H1 (cell line): ENCODE results near the gene DPM2. TPM values are rescaled to one million over a fixed set of nuclear protein-coding genes. Genes with fewer than 3 reads are reported as not detected.

ENCODE experiments used
- CTCF ChIA-PET: fragments of 300-600 bp; sonication (Branson Sonifier 250); formaldehyde crosslinking; loops from one replicate; lab custom pipeline; 2021; ENCODE audit not compliant: partially characterized antibody; lab: Charles Lee
- POLR2A ChIA-PET: fragments of 300-600 bp; sonication (Branson Sonifier 250); formaldehyde crosslinking; loops from one replicate; lab custom pipeline; 2021; ENCODE audit warnings: inconsistent platforms; ENCODE audit not compliant: partially characterized antibody; lab: Charles Lee
- DNase-seq, 2 experiments: peaks; one replicate each; pipeline versions ENCODE4 v3.0.0 to v3.0.0-alpha.2; 2010 to 2022; ENCODE audit warnings: low spot score in 2 of 2, low read depth in 1 of 2, mixed read lengths in 1 of 2
- FAIRE-seq: peaks from 2 replicates; lab custom pipeline; 2011; peaks lifted over from hg19 to GRCh38; lab: Jason Lieb, UNC
- H2AFZ ChIP-seq: 2 replicates; pipeline ENCODE4 v1.8.1; 2012; ENCODE audit warnings: low read length, inconsistent platforms
- H2AK5ac ChIP-seq: 2 replicates; pipeline ENCODE4 v1.6.1; 2013; ENCODE audit warnings: low read depth, low read length
- H2BK120ac ChIP-seq: replicated peaks from 2 replicates; pipeline ENCODE3; 2013; ENCODE audit warnings: low read depth, low read length, inconsistent platforms
- H2BK12ac ChIP-seq: 2 replicates; pipeline ENCODE4 v1.6.1; 2013; ENCODE audit warnings: low read depth, low read length
- H2BK15ac ChIP-seq: 2 replicates; pipeline ENCODE4 v1.6.1; 2013; ENCODE audit warnings: low read length
- H2BK20ac ChIP-seq: 2 replicates; pipeline ENCODE4 v1.6.1; 2013; ENCODE audit warnings: low read length
- H2BK5ac ChIP-seq: 2 replicates; pipeline ENCODE4 v1.6.1; 2013; ENCODE audit warnings: low read depth, low read length
- H3K14ac ChIP-seq: 2 replicates; pipeline ENCODE4 v1.6.1; 2013; ENCODE audit warnings: inconsistent platforms; ENCODE audit not compliant: insufficient read length
- H3K18ac ChIP-seq: 2 replicates; pipeline ENCODE4 v1.6.1; 2013; ENCODE audit warnings: low read length; ENCODE audit errors: extremely low read depth
- H3K23ac ChIP-seq: 2 replicates; pipeline ENCODE4 v1.6.1; 2013; ENCODE audit warnings: inconsistent platforms; ENCODE audit not compliant: insufficient read length
- H3K23me2 ChIP-seq: 2 replicates; pipeline ENCODE4 v1.6.1; 2013; ENCODE audit warnings: low read depth, low read length
- H3K27ac ChIP-seq: 2 replicates; pipeline ENCODE4 v1.6.1; 2011; ENCODE audit warnings: low read depth, low read length, inconsistent platforms
- H3K27me3 ChIP-seq, 4 experiments: replicated peaks in 1 of 4; 1 replicate in 1 of 4; 2 replicates in 3 of 4; pipeline versions ENCODE4 v1.6.1 to v1.8.1; 2011 to 2013; ENCODE audit warnings: low read length in 3 of 4, mild to moderate bottlenecking in 3 of 4, inconsistent platforms in 2 of 4, mixed read lengths in 2 of 4, moderate library complexity in 1 of 4; ENCODE audit not compliant: control insufficient read depth in 3 of 4, insufficient read depth in 3 of 4; ENCODE audit errors: extremely low read depth in 1 of 4
- H3K36me3 ChIP-seq, 4 experiments: 2 replicates each; pipeline versions ENCODE4 v1.6.1 to v1.8.1; 2011 to 2013; ENCODE audit warnings: mild to moderate bottlenecking in 4 of 4, low read length in 3 of 4, moderate library complexity in 2 of 4, control low read depth in 1 of 4, inconsistent platforms in 1 of 4; ENCODE audit not compliant: insufficient read depth in 4 of 4, control insufficient read depth in 2 of 4
- H3K4ac ChIP-seq: replicated peaks from 2 replicates; pipeline ENCODE3; 2013; ENCODE audit warnings: low read length, low read depth, mixed read lengths, inconsistent platforms; ENCODE audit not compliant: insufficient read length
- H3K4me1 ChIP-seq, 4 experiments: replicated peaks in 1 of 4; 1 replicate in 1 of 4; 2 replicates in 3 of 4; pipeline versions ENCODE4 v1.6.1 to v1.8.1; 2011 to 2013; ENCODE audit warnings: low read length in 3 of 4, inconsistent platforms in 2 of 4, mixed read lengths in 1 of 4; ENCODE audit not compliant: insufficient read depth in 4 of 4, control insufficient read depth in 3 of 4
- H3K4me2 ChIP-seq, 2 experiments: 2 replicates each; pipeline versions ENCODE4 v1.6.1 to v1.8.1; 2011 to 2013; ENCODE audit warnings: low read depth in 2 of 2, low read length in 2 of 2, control low read depth in 1 of 2, inconsistent platforms in 1 of 2, mild to moderate bottlenecking in 1 of 2; ENCODE audit not compliant: insufficient read depth in 1 of 2
- H3K4me3 ChIP-seq, 4 experiments: fragments of 200-600, 300-600 bp in 1 of 4; sonication (generic), shearing (Covaris generic), sonication (Bioruptor Twin) in 1 of 4; 2 replicates each; pipeline versions ENCODE4 v1.5.1 to v1.8.1; 2011 to 2016; ENCODE audit warnings: low read length in 4 of 4, low read depth in 3 of 4, control low read depth in 2 of 4, inconsistent platforms in 2 of 4, mild to moderate bottlenecking in 2 of 4, mixed read lengths in 1 of 4, moderate library complexity in 1 of 4; ENCODE audit not compliant: insufficient read depth in 2 of 4; ENCODE audit errors: extremely low read depth in 1 of 4
- H3K56ac ChIP-seq: replicated peaks from 2 replicates; pipeline ENCODE3; 2013; ENCODE audit warnings: low read depth, mild to moderate bottlenecking, mixed read lengths, low read length, inconsistent platforms; ENCODE audit not compliant: insufficient read length
- H3K79me1 ChIP-seq: 2 replicates; pipeline ENCODE4 v1.6.1; 2013; ENCODE audit warnings: low read depth, low read length, control low read depth
- H3K79me2 ChIP-seq, 2 experiments: 2 replicates each; pipeline versions ENCODE4 v1.6.1 to v1.8.1; 2012 to 2013; ENCODE audit warnings: low read length in 2 of 2, mild to moderate bottlenecking in 2 of 2, inconsistent platforms in 1 of 2; ENCODE audit not compliant: insufficient read depth in 2 of 2, control insufficient read depth in 1 of 2
- H3K9ac ChIP-seq, 4 experiments: replicated peaks in 1 of 4; 1 replicate in 1 of 4; 2 replicates in 3 of 4; pipeline versions ENCODE4 v1.6.1 to v1.8.1; 2011 to 2013; ENCODE audit warnings: low read depth in 3 of 4, low read length in 3 of 4, control low read depth in 2 of 4, mild to moderate bottlenecking in 2 of 4, moderate library complexity in 2 of 4, inconsistent platforms in 1 of 4; ENCODE audit errors: extremely low read depth in 1 of 4
- H3K9me3 ChIP-seq, 2 experiments: 2 replicates each; pipeline versions ENCODE4 v1.6.1 to v1.8.1; 2012 to 2013; ENCODE audit warnings: mild to moderate bottlenecking in 2 of 2, moderate library complexity in 2 of 2, control low read depth in 1 of 2, inconsistent platforms in 1 of 2, low read depth in 1 of 2, low read length in 1 of 2, mixed read lengths in 1 of 2; ENCODE audit not compliant: insufficient read depth in 2 of 2
- H4K20me1 ChIP-seq, 2 experiments: replicated peaks in 1 of 2; 2 replicates each; pipeline versions ENCODE3 to v1.8.1; 2011 to 2013; ENCODE audit warnings: inconsistent platforms in 2 of 2, low read length in 2 of 2, mild to moderate bottlenecking in 1 of 2; ENCODE audit not compliant: insufficient read depth in 2 of 2, control insufficient read depth in 1 of 2
- H4K5ac ChIP-seq: 2 replicates; pipeline ENCODE4 v1.6.1; 2013; ENCODE audit warnings: low read length, low read depth, mixed read lengths, inconsistent platforms; ENCODE audit not compliant: insufficient read length
- H4K8ac ChIP-seq: 2 replicates; pipeline ENCODE4 v1.8.0; 2013; ENCODE audit warnings: mild to moderate bottlenecking, moderate library complexity, low read length, inconsistent platforms; ENCODE audit not compliant: insufficient read depth; ENCODE audit errors: extremely low read depth
- H4K91ac ChIP-seq: replicated peaks from 2 replicates; pipeline ENCODE3; 2013; ENCODE audit warnings: low read length, mixed read lengths, inconsistent platforms; ENCODE audit not compliant: insufficient read length
- NRF1 ChIP-seq: IDR thresholded peaks from 2 replicates; pipeline ENCODE4 v1.6.1; 2011; ENCODE audit warnings: mild to moderate bottlenecking, low read depth, low read length, improper control_type of control experiment
- SP1 ChIP-seq: IDR thresholded peaks from 2 replicates; pipeline ENCODE4 v1.6.1; 2011; ENCODE audit warnings: low read depth, low read length
- WGBS, 2 experiments: shearing (Covaris generic) in 1 of 2; methylation state at CpG; one replicate each; pipeline versions ENCODE4 v1.1.6 to v1.1.7; 2013 to 2015; ENCODE audit warnings: low lambda C conversion rate in 2 of 2, mixed read lengths in 2 of 2, inconsistent platforms in 1 of 2, low coverage in 1 of 2, missing lambda C conversion rate in 1 of 2; ENCODE audit not compliant: insufficient replicate concordance in 2 of 2, insufficient coverage in 1 of 2, insufficient read length in 1 of 2; ENCODE audit errors: extremely low coverage in 1 of 2, missing lambda C conversion rate in 1 of 2; 5-methylcytosine and 5-hydroxymethylcytosine counted together
- polyA plus RNA-seq, 7 experiments: library from polyadenylated mRNA; depleted of rRNA in 3 of 7; stranded (reverse) in 5 of 7; unstranded in 2 of 7; fragments of >200 nt in 5 of 7; fragments of 200-250 nt in 2 of 7; gene quantifications; 1 replicate in 5 of 7; 2 replicates in 1 of 7; 4 replicates in 1 of 7; pipeline versions ENCODE4 v1.2.1 to v1.2.3, GENCODE V29; 2011 to 2013; ENCODE audit warnings: missing spikeins in 2 of 7, mixed read lengths in 2 of 7
- total RNA-seq: library from RNA; stranded (reverse); fragmentation: NEBNext Ultra II Directional; extraction: Animal tissue kit (Norgen Biotek cat#: 25700); gene quantifications from 2 replicates; pipeline ENCODE4 v1.2.1, GENCODE V29; 2021

The DPM2 gene
- total and polyA plus RNA-seq, 2 of the 8 experiments (the other 6 are each of a cell fraction or from before 2014, with no cell fraction given) = 45.4 to 95.4 TPM

GRCh38 chr9:127896395-127897192 lies 41.1 kb downstream of the DPM2 start:
- Histone ChIP-seq H4K5ac (no peak overlapping the region), H2BK5ac (no peak overlapping the region), H3K79me1 (peaks cover 10% of the 10 kb centered on the region), H3K9ac (peak overlapping the region in 3 of 4 experiments; percentile 13 to 48 (median 19); a peak in 3 of 7 replicates), H2BK120ac (no peak overlapping the region), H3K18ac (no peak overlapping the region), H4K91ac (no peak overlapping the region), H3K4me1 (peaks cover 0 to 28% (median 16%) of the 10 kb centered on the region in 4 experiments; a peak in 6 of 7 replicates), H3K79me2 (peaks cover 0 to 4% of the 10 kb centered on the region in 2 experiments; a peak in 1 of 4 replicates), H3K27me3 (no peaks in the 10 kb centered on the region), H3K9me3 (no peaks in the 10 kb centered on the region), H2AK5ac (0 out of 2 replicates have a peak overlapping the region, but pooled peaks have one; percentile 3), H4K8ac (peak overlapping the region; percentile 9; the same call in 1 of the 2 replicates), H2AFZ (no peak overlapping the region), H4K20me1 (peaks cover 5 to 13% of the 10 kb centered on the region in 2 experiments), H3K23ac (no peak overlapping the region), H2BK12ac (0 out of 2 replicates have a peak overlapping the region, but pooled peaks have one; percentile 17), H2BK20ac (no peak overlapping the region), H3K36me3 (peaks cover 23 to 39% (median 32%) of the 10 kb centered on the region in 4 experiments), H3K4ac (no peak overlapping the region), H3K27ac (no peak overlapping the region; the same call in 1 of the 2 replicates), H3K4me2 (peak overlapping the region; percentile 65 to 83), H3K14ac (no peak overlapping the region), H2BK15ac (0 out of 2 replicates have a peak overlapping the region, but pooled peaks have one; percentile 19), H3K23me2 (peaks cover 5% of the 10 kb centered on the region; the same call in 1 of the 2 replicates), H3K4me3 (peak overlapping the region in 2 of 4 experiments; percentile 3 to 50; a peak in 4 of 8 replicates), H3K56ac (no peak overlapping the region)
- 82% methylated on average over 14 of the region's 16 CpGs; no CpG with 5 or more reads in 1 of the 2 experiments for WGBS, 2 experiments
- POLR2A ChIA-PET = interaction anchor here (0.9 to 10.1 kb wide), 8 partner anchors 8 to 68 kb away, joined by 3 to 91 read pairs (median 6); partner anchors contain the start of gene ENG
- CTCF ChIA-PET = interaction anchor here (0.6 to 3.0 kb wide), 12 partner anchors 9 to 221 kb away, joined by 3 to 14 read pairs (median 3); no protein-coding TSS in a partner anchor
- FAIRE-seq = no peak
- no peak for DNase-seq
- TF ChIP-seq SP1 (no peak), NRF1 (no peak)
